ENCODE measurements around the gene TMEM218.

- TF ChIP-seq EZH2 (IDR thresholded peaks at IDR 0.05; ENCODE audit: borderline replicate concordance, insufficient read depth, low read depth, low read length, poor library complexity, severe bottlenecking) = no peak
- TF ChIP-seq, protein P1, sequence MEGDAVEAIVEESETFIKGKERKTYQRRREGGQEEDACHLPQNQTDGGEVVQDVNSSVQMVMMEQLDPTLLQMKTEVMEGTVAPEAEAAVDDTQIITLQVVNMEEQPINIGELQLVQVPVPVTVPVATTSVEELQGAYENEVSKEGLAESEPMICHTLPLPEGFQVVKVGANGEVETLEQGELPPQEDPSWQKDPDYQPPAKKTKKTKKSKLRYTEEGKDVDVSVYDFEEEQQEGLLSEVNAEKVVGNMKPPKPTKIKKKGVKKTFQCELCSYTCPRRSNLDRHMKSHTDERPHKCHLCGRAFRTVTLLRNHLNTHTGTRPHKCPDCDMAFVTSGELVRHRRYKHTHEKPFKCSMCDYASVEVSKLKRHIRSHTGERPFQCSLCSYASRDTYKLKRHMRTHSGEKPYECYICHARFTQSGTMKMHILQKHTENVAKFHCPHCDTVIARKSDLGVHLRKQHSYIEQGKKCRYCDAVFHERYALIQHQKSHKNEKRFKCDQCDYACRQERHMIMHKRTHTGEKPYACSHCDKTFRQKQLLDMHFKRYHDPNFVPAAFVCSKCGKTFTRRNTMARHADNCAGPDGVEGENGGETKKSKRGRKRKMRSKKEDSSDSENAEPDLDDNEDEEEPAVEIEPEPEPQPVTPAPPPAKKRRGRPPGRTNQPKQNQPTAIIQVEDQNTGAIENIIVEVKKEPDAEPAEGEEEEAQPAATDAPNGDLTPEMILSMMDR (IDR thresholded peaks at IDR 0.05) = no peak
Measured at GRCh38 chr11:125076378-125076945, 35.0 kb downstream of the TMEM218 start.

Measured in B cell (primary cell).